Type B pancreatic cell (in vitro differentiated cells): ENCODE measurements around the gene HECTD3. TPM values are rescaled to one million over a fixed set of nuclear protein-coding genes. Genes with fewer than 3 reads are reported as not detected.
"Not testable (repeated sequence)": the region's sequence is repeated elsewhere in the genome, so short reads cannot be mapped to it uniquely, and the experiment has no call there.

ENCODE experiments used
- DNase-seq: peaks from one replicate; pipeline ENCODE4 v3.0.0; 2021; ENCODE audit warnings: mixed read lengths; ENCODE audit not compliant: unreplicated experiment; ENCODE audit errors: extremely low spot score
- H3K27ac Mint-ChIP-seq: 2 replicates; pipeline ENCODE4 v1.8.0; 2021; ENCODE audit warnings: mild to moderate bottlenecking, mixed read lengths
- H3K27me3 Mint-ChIP-seq: 2 replicates; pipeline ENCODE4 v1.8.0; 2021; ENCODE audit warnings: mixed read lengths
- H3K36me3 Mint-ChIP-seq: 2 replicates; pipeline ENCODE4 v1.8.0; 2021; ENCODE audit warnings: mixed read lengths
- H3K4me1 Mint-ChIP-seq: one replicate; pipeline ENCODE4 v1.8.0; 2021; ENCODE audit warnings: mixed read lengths; ENCODE audit not compliant: unreplicated experiment
- H3K4me3 Mint-ChIP-seq: 2 replicates; pipeline ENCODE4 v1.8.0; 2021; ENCODE audit warnings: mild to moderate bottlenecking, mixed read lengths
- H3K9me3 Mint-ChIP-seq: 2 replicates; pipeline ENCODE4 v1.8.0; 2021; ENCODE audit warnings: mixed read lengths
- total RNA-seq: library from RNA; stranded (reverse); gene quantifications from 2 replicates; pipeline ENCODE4 v1.2.1, GENCODE V29; 2021; ENCODE audit warnings: low replicate concordance
- TF ChIP-seq, protein P1 (sequence below): fragments of 200-600 bp; sonication (generic); conservative IDR thresholded peaks from 2 replicates; pipeline ENCODE4 v1.5.0; 2021; ENCODE audit warnings: antibody characterized with exemption, mild to moderate bottlenecking

The HECTD3 gene
- total RNA-seq, 1 donor from 2014 or later = 33.9 TPM

DNA sequence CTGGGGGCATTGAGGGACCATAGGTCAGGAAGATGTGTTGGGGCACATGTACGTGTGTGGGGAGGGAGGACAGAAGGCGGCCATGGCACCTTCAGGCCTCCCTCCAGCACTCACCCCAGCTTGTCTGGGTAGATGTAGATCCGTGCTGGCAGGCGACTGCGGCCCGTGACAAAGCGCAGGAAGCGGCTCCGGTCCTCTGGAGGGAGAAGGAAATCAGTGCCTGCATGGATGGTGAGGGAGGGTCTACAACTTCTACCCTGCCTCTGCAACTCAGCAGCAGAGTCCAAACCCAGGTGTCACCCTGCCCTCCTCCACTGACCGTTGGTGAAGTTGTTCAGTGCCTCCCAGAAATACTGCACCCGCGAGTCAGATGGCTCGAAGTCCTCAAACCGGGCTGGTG is 7.4 kb downstream of the HECTD3 start:
- Mint-ChIP-seq H3K36me3 (peaks cover 17% of the 10 kb centered on the region), H3K27ac (no peak overlapping the region), H3K9me3 (no peaks in the 10 kb centered on the region), H3K4me3 (no peak overlapping the region), H3K4me1 (no peaks in the 10 kb centered on the region), H3K27me3 (no peaks in the 10 kb centered on the region)
- DNase-seq = no peak
- TF ChIP-seq, protein P1, sequence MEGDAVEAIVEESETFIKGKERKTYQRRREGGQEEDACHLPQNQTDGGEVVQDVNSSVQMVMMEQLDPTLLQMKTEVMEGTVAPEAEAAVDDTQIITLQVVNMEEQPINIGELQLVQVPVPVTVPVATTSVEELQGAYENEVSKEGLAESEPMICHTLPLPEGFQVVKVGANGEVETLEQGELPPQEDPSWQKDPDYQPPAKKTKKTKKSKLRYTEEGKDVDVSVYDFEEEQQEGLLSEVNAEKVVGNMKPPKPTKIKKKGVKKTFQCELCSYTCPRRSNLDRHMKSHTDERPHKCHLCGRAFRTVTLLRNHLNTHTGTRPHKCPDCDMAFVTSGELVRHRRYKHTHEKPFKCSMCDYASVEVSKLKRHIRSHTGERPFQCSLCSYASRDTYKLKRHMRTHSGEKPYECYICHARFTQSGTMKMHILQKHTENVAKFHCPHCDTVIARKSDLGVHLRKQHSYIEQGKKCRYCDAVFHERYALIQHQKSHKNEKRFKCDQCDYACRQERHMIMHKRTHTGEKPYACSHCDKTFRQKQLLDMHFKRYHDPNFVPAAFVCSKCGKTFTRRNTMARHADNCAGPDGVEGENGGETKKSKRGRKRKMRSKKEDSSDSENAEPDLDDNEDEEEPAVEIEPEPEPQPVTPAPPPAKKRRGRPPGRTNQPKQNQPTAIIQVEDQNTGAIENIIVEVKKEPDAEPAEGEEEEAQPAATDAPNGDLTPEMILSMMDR = no peak

DNA sequence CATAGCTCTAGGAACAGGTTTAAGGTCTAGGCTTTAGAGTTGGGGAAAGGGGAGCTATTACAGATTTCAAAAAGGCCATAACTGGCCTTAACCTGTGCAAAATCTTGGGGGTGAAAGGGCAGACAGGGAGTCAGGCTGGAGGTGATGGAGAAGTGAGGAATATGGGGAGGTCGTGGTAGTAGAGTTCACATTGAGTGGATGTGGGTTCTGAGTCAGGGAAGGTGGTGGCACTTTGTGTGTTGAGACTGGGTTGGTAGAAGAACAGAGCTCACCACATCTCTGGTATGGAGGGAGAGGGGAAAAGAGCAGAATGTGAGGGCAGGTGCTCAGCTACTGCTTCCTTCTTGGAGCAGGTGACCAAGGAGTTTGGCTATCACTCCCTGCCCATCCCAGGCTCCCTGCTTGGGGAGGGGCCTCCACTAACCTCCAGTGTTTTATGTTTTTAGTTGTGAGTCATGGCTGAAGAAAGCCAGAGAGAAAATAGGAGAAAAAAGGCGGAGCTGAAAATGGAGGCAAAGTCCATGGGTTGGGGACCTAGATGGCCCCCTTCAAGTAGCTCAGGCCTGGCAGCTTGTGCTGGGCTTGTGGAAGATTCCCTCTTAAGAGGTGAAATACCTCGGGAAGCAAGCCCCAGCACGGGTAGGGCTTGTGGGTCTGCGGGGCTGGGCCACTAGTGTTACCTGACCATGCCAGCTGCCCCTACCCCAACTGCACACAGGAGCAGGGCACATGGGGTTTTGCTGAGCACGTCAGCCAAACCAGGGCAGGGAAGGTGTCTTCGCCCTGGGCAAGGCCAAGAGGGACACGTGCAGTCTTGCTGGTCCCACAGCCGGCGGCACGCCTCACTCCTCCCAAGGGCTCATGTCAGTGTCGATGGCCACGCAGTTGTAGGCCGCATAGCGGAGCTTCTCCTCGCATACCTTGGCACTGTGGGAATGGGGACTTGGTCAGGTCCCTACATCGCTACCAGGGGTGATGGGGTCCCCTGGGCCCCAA is 8.2 kb downstream of the HECTD3 start:
- TF ChIP-seq, protein P1 = no peak
- Mint-ChIP-seq H3K36me3 (peaks cover 17% of the 10 kb centered on the region), H3K27ac (no peak overlapping the region), H3K4me1 (no peaks in the 10 kb centered on the region), H3K4me3 (no peak overlapping the region), H3K27me3 (no peaks in the 10 kb centered on the region), H3K9me3 (no peaks in the 10 kb centered on the region)
- no peak for DNase-seq

DNA sequence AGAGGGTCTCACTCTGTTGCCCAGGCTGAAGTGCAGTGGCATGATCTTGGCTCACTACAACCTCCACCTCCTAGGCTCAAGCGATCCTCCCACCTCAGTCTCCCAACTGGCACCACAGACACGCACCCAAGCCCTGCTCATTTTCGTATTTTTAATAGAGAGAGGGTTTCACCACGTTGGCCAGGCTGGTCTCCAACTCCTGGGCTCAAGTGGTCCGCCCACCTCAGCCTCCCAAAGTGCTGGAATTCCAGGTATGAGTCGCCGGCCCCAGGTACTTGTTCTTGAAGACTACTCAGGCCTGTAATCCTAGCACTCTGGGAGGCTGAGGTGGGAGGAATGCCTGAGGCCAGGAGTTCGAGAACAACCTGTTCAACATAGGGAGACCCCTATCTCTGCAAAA is 9.5 kb downstream of the HECTD3 start:
- H3K4me3 Mint-ChIP-seq, DNase-seq, H3K27ac Mint-ChIP-seq, H3K4me1 Mint-ChIP-seq, H3K27me3 Mint-ChIP-seq, H3K9me3 Mint-ChIP-seq: not testable (repeated sequence)
- peaks cover 17% of the 10 kb centered on the region for H3K36me3 Mint-ChIP-seq

DNA sequence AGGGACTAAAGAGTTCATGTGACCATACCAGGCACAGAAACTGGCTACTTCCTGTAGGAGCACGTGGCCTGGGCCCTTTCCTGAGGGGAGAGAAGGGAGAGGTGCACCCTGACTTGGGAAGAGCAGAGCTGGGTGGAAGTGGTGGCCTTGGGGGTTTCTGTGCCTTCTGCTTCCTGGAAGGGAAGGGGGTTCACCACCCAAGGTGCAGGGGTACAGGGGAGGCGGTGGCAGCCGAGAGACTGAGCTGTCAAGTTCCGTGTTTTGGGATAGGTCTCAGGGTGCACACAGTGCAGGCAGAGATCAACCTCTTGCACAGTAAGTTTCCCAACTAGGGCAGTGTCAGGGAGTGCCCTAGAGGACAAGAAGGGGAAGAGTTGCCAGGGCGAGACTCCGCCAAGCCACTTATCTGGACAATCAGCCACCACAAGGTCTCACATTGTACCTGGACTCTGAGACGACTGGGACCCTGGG is 10.1 kb downstream of the HECTD3 start:
- no peak overlapping the region for H3K27ac Mint-ChIP-seq
- peaks cover 17% of the 10 kb centered on the region for H3K36me3 Mint-ChIP-seq
- H3K9me3 Mint-ChIP-seq = no peaks in the 10 kb centered on the region
- H3K4me3 Mint-ChIP-seq = no peak overlapping the region
- TF ChIP-seq, protein P1 = no peak
- H3K4me1 Mint-ChIP-seq = no peaks in the 10 kb centered on the region
- H3K27me3 Mint-ChIP-seq = no peaks in the 10 kb centered on the region
- peak; percentile 58 for DNase-seq

DNA sequence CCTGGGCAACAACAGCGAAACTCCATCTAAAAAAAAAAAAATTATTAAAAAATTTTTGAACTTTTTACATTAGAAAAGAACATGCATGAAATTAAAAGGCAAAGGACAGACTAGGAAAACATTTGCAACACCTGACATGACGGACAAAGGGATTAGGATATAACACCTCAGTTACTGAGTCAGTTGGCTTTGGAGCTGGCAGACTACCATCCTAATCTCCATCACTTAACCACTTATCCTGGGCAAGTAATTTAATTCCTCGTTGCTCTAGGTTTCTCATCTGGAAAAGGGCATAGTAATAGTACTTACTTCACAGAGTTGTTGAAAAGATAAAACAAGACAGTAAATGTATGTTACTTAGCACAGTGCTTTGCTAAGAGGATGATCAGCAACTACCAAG is 11.9 kb downstream of the HECTD3 start:
- TF ChIP-seq, protein P1 = no peak
- Mint-ChIP-seq H3K36me3 (peaks cover 9% of the 10 kb centered on the region), H3K4me3 (no peak overlapping the region), H3K4me1 (no peaks in the 10 kb centered on the region), H3K27ac (no peak overlapping the region), H3K9me3 (no peaks in the 10 kb centered on the region), H3K27me3 (no peaks in the 10 kb centered on the region)
- no peak for DNase-seq
